ENCODE measurements around the gene FBLN1. TPM values are rescaled to one million over a fixed set of nuclear protein-coding genes. Genes with fewer than 3 reads are reported as not detected.

Gene FBLN1
- polyA plus RNA-seq, 1 donor from 2014 or later = 3.4 TPM

DNA sequence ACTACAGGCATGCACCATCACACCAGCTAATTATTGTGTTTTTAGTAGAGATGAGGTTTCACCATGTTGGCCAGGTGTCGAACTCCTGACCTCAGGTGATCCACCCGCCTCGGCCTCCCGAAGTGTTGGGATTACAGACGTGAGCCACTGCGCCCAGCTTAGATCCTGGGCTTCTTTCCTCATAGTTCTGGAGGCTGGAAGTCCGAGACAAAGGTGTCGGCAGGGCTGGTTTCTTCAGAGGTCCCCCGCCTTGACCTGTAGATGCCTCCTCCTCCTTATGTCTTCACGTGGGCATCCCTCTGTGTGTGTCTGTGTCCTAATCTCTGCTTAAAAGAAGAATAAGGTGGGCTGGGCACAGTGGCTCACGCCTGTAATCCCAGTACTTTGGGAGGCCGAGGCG, 44.2 kb upstream of the FBLN1 start:
- H2AFZ ChIP-seq (ENCODE audit: low read depth, low read length) = no peak overlapping the region
- no peak overlapping the region for H3K27ac ChIP-seq (ENCODE audit: low read length)
- H3K36me3 ChIP-seq (ENCODE audit: insufficient read depth, low read length) = no peaks in the 10 kb centered on the region
- H3K27me3 ChIP-seq (ENCODE audit: insufficient read depth, low read depth, low read length) = no peaks in the 10 kb centered on the region
- H3K9me3 ChIP-seq (ENCODE audit: low read length) = no peaks in the 10 kb centered on the region
- no peaks in the 10 kb centered on the region for H3K79me2 ChIP-seq (replicated peaks; ENCODE audit: insufficient read depth, low read length)
- H3F3A ChIP-seq (ENCODE audit: insufficient read depth, low read length, poor library complexity, severe bottlenecking) = no peaks in the 10 kb centered on the region
- no peaks in the 10 kb centered on the region for H3K9me2 ChIP-seq (ENCODE audit: insufficient read depth, low read length)
- no peak overlapping the region for H3K4me2 ChIP-seq (ENCODE audit: low read length)
- no peaks in the 10 kb centered on the region for H4K20me1 ChIP-seq (ENCODE audit: insufficient read depth)
- no peak overlapping the region for H3K4me3 ChIP-seq (ENCODE audit: low read length)
- H3K9ac ChIP-seq (ENCODE audit: low read length) = no peak overlapping the region
- TF ChIP-seq EZH2 (IDR thresholded peaks at IDR 0.05; ENCODE audit: borderline replicate concordance, insufficient read depth, low read length, poor library complexity, severe bottlenecking) = no peak
- no peak for TF ChIP-seq REST (IDR thresholded peaks at IDR 0.05; ENCODE audit: borderline replicate concordance)
- TF ChIP-seq MXI1 (conservative IDR thresholded peaks at IDR 0.05; ENCODE audit: poor library complexity, severe bottlenecking) = no peak
- no peak for TF ChIP-seq POLR2AphosphoS5 (IDR thresholded peaks at IDR 0.05)

GRCh38 chr22:45459235-45459634, 43.4 kb upstream of the FBLN1 start:
- Histone ChIP-seq H3K9me2 (ENCODE audit: insufficient read depth, low read length) (no peaks in the 10 kb centered on the region), H3K9ac (ENCODE audit: low read length) (no peak overlapping the region), H2AFZ (ENCODE audit: low read depth, low read length) (no peak overlapping the region), H3K79me2 (replicated peaks; ENCODE audit: insufficient read depth, low read length) (no peaks in the 10 kb centered on the region), H3K4me3 (ENCODE audit: low read length) (no peak overlapping the region), H3K4me2 (ENCODE audit: low read length) (no peak overlapping the region), H3K9me3 (ENCODE audit: low read length) (no peaks in the 10 kb centered on the region), H3K36me3 (ENCODE audit: insufficient read depth, low read length) (no peaks in the 10 kb centered on the region), H3F3A (ENCODE audit: insufficient read depth, low read length, poor library complexity, severe bottlenecking) (no peaks in the 10 kb centered on the region), H3K27ac (ENCODE audit: low read length) (no peak overlapping the region), H4K20me1 (ENCODE audit: insufficient read depth) (no peaks in the 10 kb centered on the region), H3K27me3 (ENCODE audit: insufficient read depth, low read depth, low read length) (no peaks in the 10 kb centered on the region)
- no peak for TF ChIP-seq REST (IDR thresholded peaks at IDR 0.05; ENCODE audit: borderline replicate concordance)

GRCh38 chr22:45460288-45461109, 42.2 kb upstream of the FBLN1 start:
- TF ChIP-seq RAD21 (conservative IDR thresholded peaks at IDR 0.05) (no peak), EZH2 (IDR thresholded peaks at IDR 0.05; ENCODE audit: borderline replicate concordance, insufficient read depth, low read length, poor library complexity, severe bottlenecking) (no peak), CTCF (IDR thresholded peaks at IDR 0.05; ENCODE audit: poor library complexity, severe bottlenecking) (no peak)
- Histone ChIP-seq H3K9me2 (ENCODE audit: insufficient read depth, low read length) (no peaks in the 10 kb centered on the region), H3K4me2 (ENCODE audit: low read length) (no peak overlapping the region), H3K9me3 (ENCODE audit: low read length) (no peaks in the 10 kb centered on the region), H3K4me3 (ENCODE audit: low read length) (no peak overlapping the region), H3F3A (ENCODE audit: insufficient read depth, low read length, poor library complexity, severe bottlenecking) (no peaks in the 10 kb centered on the region), H3K9ac (ENCODE audit: low read length) (no peak overlapping the region), H3K79me2 (replicated peaks; ENCODE audit: insufficient read depth, low read length) (no peaks in the 10 kb centered on the region), H4K20me1 (ENCODE audit: insufficient read depth) (no peaks in the 10 kb centered on the region), H3K27me3 (ENCODE audit: insufficient read depth, low read depth, low read length) (no peaks in the 10 kb centered on the region), H2AFZ (ENCODE audit: low read depth, low read length) (no peak overlapping the region), H3K27ac (ENCODE audit: low read length) (no peak overlapping the region), H3K36me3 (ENCODE audit: insufficient read depth, low read length) (no peaks in the 10 kb centered on the region)

All from neural cell (in vitro differentiated cells).